Stomach (tissue), 19 donors: ENCODE measurements around the gene AK9. TPM values are rescaled to one million over a fixed set of nuclear protein-coding genes. Genes with fewer than 3 reads are reported as not detected.

Experiments
- DNase-seq, 2 donors: peaks; one replicate each; pipeline versions ENCODE4 v3.0.0 to v3.0.0-alpha.2; 2013 to 2019
- H3K27ac ChIP-seq, 5 donors: fragments of 200-600 bp in 4 of 5; sonication (generic) in 4 of 5; one replicate each; pipeline ENCODE4 v1.5.1; 2013 to 2019; ENCODE audit warnings: mild to moderate bottlenecking in 1 of 5, moderate library complexity in 1 of 5
- H3K27me3 ChIP-seq, 3 donors: fragments of 200-600 bp; sonication (generic); one replicate each; pipeline ENCODE4 v1.5.1; 2017 to 2019; ENCODE audit warnings: mixed run types in 1 of 3
- H3K36me3 ChIP-seq, 4 donors: fragments of 200-600 bp; sonication (generic); 1 replicate in 3 of 4; 2 replicates in 1 of 4; pipeline ENCODE4 v1.5.1; 2016 to 2019
- H3K4me1 ChIP-seq, 4 donors: fragments of 200-600 bp; sonication (generic); one replicate each; pipeline ENCODE4 v1.5.1; 2016 to 2019
- H3K4me3 ChIP-seq, 4 donors: fragments of 200-600 bp; sonication (generic) in 3 of 4; one replicate each; pipeline ENCODE4 v1.5.1; 2016 to 2019; ENCODE audit warnings: mild to moderate bottlenecking in 1 of 4
- H3K9me3 ChIP-seq, 4 donors: fragments of 200-600 bp; sonication (generic); one replicate each; pipeline ENCODE4 v1.5.1; 2016 to 2019
- EP300 ChIP-seq: sonication (generic); formaldehyde crosslinking; IDR thresholded peaks from one replicate; pipeline ENCODE4 v1.6.1; 2017; ENCODE audit warnings: antibody characterized with exemption
- POLR2A ChIP-seq, 4 donors: fragments of 450-650 bp; IDR thresholded peaks; one replicate each; pipeline ENCODE4 v1.6.1; 2016; ENCODE audit warnings: antibody characterized with exemption in 4 of 4, control low read depth in 2 of 4, mild to moderate bottlenecking in 1 of 4, moderate library complexity in 1 of 4
- POLR2AphosphoS5 ChIP-seq, 3 donors: sonication (generic); formaldehyde crosslinking; IDR thresholded peaks; one replicate each; pipeline ENCODE4 v1.6.1; 2016; ENCODE audit warnings: antibody characterized with exemption in 3 of 3
- WGBS, 5 donors: extraction: QIAGEN DNeasy Blood & Tissue Kit in 3 of 5; methylation state at CpG; one replicate each; pipeline versions ENCODE4 v1.1.5 to v1.1.7; 2013 to 2018; 5-methylcytosine and 5-hydroxymethylcytosine counted together
- intact Hi-C: fragments of 100-400 bp; cut with DNase I; formaldehyde crosslinking; loops from one replicate; pipeline ENCODE4 v1.15.1; 2023; ENCODE audit warnings: low total_unique reads
- long read RNA-seq, 10 donors: transcript quantifications; one replicate each; lab custom pipeline, GENCODE V29; 2026
- polyA plus RNA-seq, 3 donors: library from polyadenylated mRNA; stranded (reverse); fragments of 200-250 nt; gene quantifications; one replicate each; pipeline ENCODE4 v1.2.3, GENCODE V29; 2013
- total RNA-seq, 5 donors: library from RNA; depleted of rRNA; stranded (reverse); fragments of >200 nt; gene quantifications; one replicate each; pipeline versions ENCODE4 v1.1.0 to v1.2.3, GENCODE V29; 2014 to 2016
- TF ChIP-seq, protein P1 (sequence below), 7 experiments: fragments of 450-650 bp in 4 of 7; fragments of 200-600 bp in 3 of 7; sonication (generic) in 3 of 7; IDR thresholded peaks; one replicate each; pipeline ENCODE4 v1.5.1; 2016 to 2019; ENCODE audit warnings: antibody characterized with exemption in 7 of 7, control low read depth in 2 of 7, mild to moderate bottlenecking in 1 of 7
- donor health status: healthy with polysubstance abuse.
- donor health status: Bipolar disorder and iron deficiency.
- donor health status: healthy.

Gene AK9
- 10 to 100 TPM in 3 of 5 donors, 1 to 10 TPM in 2; 6.7 to 20.3 (median 15.9) TPM for total RNA-seq
- polyA plus RNA-seq: 10 to 100 TPM in 1 of 3 donors, 1 to 10 TPM in 2; 3.8 to 11.2 (median 4.3) TPM
- long read RNA-seq, donor 1, partial matches to known transcripts: 0 of 1 reads
- long read RNA-seq, donor 1, other reads (novel, unspliced or antisense): 0 of 1 reads
- long read RNA-seq, donor 2: 0 reads
- long read RNA-seq, donor 3: 0 reads
- long read RNA-seq, donor 4: 0 reads
- long read RNA-seq, donor 5, partial matches to known transcripts: 0 of 1 reads
- long read RNA-seq, donor 5, other reads (novel, unspliced or antisense): 0 of 1 reads
- long read RNA-seq, donor 6: 0 reads
- long read RNA-seq, donor 7: 0 reads
- long read RNA-seq, donor 8, partial matches to known transcripts: 0 of 1 reads
- long read RNA-seq, donor 8, other reads (novel, unspliced or antisense): 0 of 1 reads
- long read RNA-seq, donor 9: 0 reads
- long read RNA-seq, donor 10: 0 reads

DNA sequence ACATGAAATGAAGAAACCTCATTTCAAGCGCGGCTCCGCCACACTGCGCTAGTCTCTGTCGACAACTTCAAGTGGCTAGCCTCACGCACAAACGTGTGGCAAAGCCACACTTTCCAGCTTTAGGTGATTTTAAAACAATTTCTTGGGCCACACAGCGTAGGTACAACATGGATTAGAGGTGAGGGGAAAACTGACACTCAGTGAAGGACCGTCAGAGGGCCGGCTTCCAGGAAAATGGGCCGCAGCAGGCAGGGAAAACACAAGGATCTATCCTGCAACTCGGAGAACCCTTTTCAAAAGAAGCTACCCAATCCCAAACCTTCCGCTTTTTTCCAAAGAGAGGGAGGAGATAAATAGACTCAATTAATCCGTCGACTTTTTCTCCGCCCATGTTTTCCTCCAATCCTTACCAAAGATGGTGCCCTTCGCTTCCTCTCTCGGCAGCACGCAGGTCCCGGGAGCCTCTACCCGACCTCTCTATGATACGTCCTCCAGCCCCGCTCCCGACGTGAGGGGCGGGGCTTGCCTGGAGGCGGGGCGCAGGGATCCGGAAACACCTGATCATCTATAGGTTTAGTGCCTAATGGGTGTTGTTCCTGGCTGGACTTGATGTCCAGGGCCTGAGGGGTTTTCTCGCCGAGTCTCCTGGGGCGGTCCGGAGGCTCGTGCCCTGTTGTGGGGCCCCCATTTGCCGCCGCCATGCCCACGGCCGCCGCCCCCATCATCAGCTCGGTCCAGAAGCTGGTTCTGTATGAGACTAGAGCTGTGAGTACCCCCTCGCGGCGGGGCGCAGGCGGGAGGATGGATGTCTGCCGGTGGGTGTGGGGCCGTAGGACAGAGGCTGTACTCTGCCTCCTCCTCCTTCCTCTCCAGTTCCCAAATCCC lies at the start of gene AK9, which contains the start of gene FIG4:
Gene AK9, minus strand, starts transcription at position 466 of the 885 bp plus-strand sequence. CDS start 15,457 bp downstream, outside the sequence.
Gene FIG4, plus strand, starts transcription at position 560 of the 885 bp plus-strand sequence. Its CDS starts 140 bp downstream, at position 700.
- intact Hi-C loops: no loop called here
- Histone ChIP-seq H3K27me3 (no peaks in the 10 kb centered on the region), H3K36me3 (peaks cover 0 to 5% (median 0%) of the 10 kb centered on the region in 4 donors), H3K27ac (peak within 1 kb of the TSS; percentile 84 to 95 (median 90)), H3K4me3 (peak within 1 kb of the TSS; percentile 65 to 87 (median 82)), H3K4me1 (peaks cover 0 to 38% (median 29%) of the 10 kb centered on the region in 4 donors), H3K9me3 (no peaks in the 10 kb centered on the region)
- peak in 1 of 4 donors; percentile 7 for TF ChIP-seq POLR2A (IDR thresholded peaks at IDR 0.05)
- TF ChIP-seq, protein P1, sequence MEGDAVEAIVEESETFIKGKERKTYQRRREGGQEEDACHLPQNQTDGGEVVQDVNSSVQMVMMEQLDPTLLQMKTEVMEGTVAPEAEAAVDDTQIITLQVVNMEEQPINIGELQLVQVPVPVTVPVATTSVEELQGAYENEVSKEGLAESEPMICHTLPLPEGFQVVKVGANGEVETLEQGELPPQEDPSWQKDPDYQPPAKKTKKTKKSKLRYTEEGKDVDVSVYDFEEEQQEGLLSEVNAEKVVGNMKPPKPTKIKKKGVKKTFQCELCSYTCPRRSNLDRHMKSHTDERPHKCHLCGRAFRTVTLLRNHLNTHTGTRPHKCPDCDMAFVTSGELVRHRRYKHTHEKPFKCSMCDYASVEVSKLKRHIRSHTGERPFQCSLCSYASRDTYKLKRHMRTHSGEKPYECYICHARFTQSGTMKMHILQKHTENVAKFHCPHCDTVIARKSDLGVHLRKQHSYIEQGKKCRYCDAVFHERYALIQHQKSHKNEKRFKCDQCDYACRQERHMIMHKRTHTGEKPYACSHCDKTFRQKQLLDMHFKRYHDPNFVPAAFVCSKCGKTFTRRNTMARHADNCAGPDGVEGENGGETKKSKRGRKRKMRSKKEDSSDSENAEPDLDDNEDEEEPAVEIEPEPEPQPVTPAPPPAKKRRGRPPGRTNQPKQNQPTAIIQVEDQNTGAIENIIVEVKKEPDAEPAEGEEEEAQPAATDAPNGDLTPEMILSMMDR (IDR thresholded peaks at IDR 0.05): peak in 1 of 7 experiments; percentile 15
- peak; percentile 69 to 90 (median 89) for TF ChIP-seq POLR2AphosphoS5 (IDR thresholded peaks at IDR 0.05)
- TF ChIP-seq EP300: no peak
- DNase-seq: peak; percentile 95 to 98
- 0% methylated on average over 28 to 47 of the region's 47 CpGs for WGBS, 5 donors

DNA sequence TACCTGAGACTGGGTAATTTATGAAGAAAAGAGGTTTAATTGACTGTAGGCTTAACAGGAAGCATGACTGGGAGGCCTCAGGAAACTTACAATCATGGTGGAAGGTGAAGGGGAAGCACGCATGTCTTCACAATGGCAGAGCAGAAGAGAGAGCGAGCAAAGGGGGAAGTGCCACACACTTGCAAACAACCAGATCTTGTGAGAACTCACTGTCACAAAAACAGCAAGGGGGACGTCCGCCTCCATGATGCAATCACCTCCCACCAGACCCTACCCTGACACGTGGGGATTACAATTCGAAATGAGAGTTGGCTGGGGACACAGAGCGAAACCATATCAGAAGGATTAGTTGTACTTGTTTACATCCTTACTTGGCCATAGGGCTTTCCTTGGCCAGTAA lies 49.8 kb upstream of the AK9 start:
- no peaks in the 10 kb centered on the region for H3K4me1 ChIP-seq
- peak in 1 of 2 donors; percentile 26 for DNase-seq
- intact Hi-C loops: no loop called here
- H3K27me3 ChIP-seq: no peaks in the 10 kb centered on the region
- no peaks in the 10 kb centered on the region for H3K9me3 ChIP-seq
- WGBS, 5 donors: 68 to 86% (median 79%) methylated on average over 7 of the region's 7 CpGs
- TF ChIP-seq POLR2A (IDR thresholded peaks at IDR 0.05) (no peak), POLR2AphosphoS5 (IDR thresholded peaks at IDR 0.05) (no peak), EP300 (no peak)
- TF ChIP-seq, protein P1 (IDR thresholded peaks at IDR 0.05): no peak
- peak overlapping the region in 1 of 5 donors; percentile 14 for H3K27ac ChIP-seq
- peaks cover under 1 to 67% (median 57%) of the 10 kb centered on the region in 4 donors for H3K36me3 ChIP-seq
- no peak overlapping the region for H3K4me3 ChIP-seq

DNA sequence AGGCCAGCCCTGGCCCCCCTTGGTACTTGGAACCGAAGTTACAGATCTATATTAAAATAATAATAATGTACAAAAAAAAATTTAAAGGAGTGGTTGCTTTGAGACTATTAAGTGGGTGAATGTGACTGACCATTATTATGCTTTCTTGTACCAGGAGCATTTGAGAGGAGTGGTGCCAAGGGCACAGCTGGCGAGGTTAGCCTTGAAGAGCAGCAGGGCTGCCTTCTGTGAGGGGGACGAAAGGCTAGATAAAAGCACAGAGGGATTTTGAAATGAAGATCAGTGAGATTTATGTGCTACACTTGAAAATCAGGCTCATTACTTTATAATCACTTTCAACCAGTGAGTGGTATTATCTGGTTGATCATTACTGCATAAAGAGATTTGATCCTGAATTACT lies 48.7 kb upstream of the AK9 start:
- WGBS, 5 donors: 89 to 97% (median 94%) methylated on average over 3 of the region's 3 CpGs
- no peaks in the 10 kb centered on the region for H3K4me1 ChIP-seq
- H3K36me3 ChIP-seq: peaks cover 9 to 77% (median 67%) of the 10 kb centered on the region in 4 donors
- no peak overlapping the region for H3K4me3 ChIP-seq
- H3K27ac ChIP-seq: no peak overlapping the region
- H3K27me3 ChIP-seq: no peaks in the 10 kb centered on the region
- DNase-seq: no peak
- H3K9me3 ChIP-seq: no peaks in the 10 kb centered on the region
- intact Hi-C loops: no loop called here
- no peak for TF ChIP-seq POLR2A (IDR thresholded peaks at IDR 0.05)
- TF ChIP-seq, protein P1 (IDR thresholded peaks at IDR 0.05): no peak
- TF ChIP-seq POLR2AphosphoS5 (IDR thresholded peaks at IDR 0.05): no peak
- TF ChIP-seq EP300: no peak

DNA sequence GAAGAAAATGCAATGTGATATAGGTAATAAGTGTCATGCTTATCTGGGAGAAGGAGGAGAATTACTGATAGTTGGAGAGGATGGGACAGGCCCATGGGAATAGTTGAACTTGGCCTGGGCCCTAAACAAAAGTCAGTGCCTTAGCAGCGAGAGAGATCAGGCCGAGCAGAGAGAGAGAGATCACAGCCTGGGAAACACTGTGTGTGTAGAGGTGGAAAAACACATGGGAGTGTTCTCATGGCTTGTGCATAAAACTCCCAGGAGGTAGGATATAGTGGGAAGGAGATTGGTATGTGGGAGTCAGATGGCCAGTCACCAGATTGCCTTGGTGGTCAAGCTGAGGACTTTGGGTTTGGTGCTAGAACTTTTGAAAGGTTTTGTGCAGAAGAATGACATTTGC lies 47.7 kb upstream of the AK9 start:
- Histone ChIP-seq H3K36me3 (peaks cover 9 to 69% (median 62%) of the 10 kb centered on the region in 4 donors), H3K9me3 (no peaks in the 10 kb centered on the region), H3K27ac (no peak overlapping the region), H3K4me1 (no peaks in the 10 kb centered on the region), H3K27me3 (no peaks in the 10 kb centered on the region), H3K4me3 (no peak overlapping the region)
- 86 to 94% (median 88%) methylated on average over 2 of the region's 2 CpGs for WGBS, 5 donors
- DNase-seq: no peak
- intact Hi-C loops: no loop called here
- no peak for TF ChIP-seq POLR2A (IDR thresholded peaks at IDR 0.05)
- TF ChIP-seq, protein P1 (IDR thresholded peaks at IDR 0.05): no peak
- no peak for TF ChIP-seq POLR2AphosphoS5 (IDR thresholded peaks at IDR 0.05)
- no peak for TF ChIP-seq EP300
